K562 (cell line): ENCODE data around the gene PSORS1C1. TPM values are rescaled to one million over a fixed set of nuclear protein-coding genes. Genes with fewer than 3 reads are reported as not detected.

ENCODE experiments used
- CBX1 ChIP-seq: sonication (generic); IDR thresholded peaks from 2 replicates; pipeline ENCODE4 v1.6.1; 2016; ENCODE audit warnings: antibody characterized with exemption, low read depth, mild to moderate bottlenecking
- CCAR2 ChIP-seq: fragments of 200-400 bp; formaldehyde crosslinking; IDR thresholded peaks from 2 replicates; pipeline ENCODE4 v1.6.1; 2017; ENCODE audit warnings: mild to moderate bottlenecking, low read depth, low read length
- DDX20 ChIP-seq: fragments of 450-650 bp; IDR thresholded peaks from 2 replicates; pipeline ENCODE4 v1.6.1; 2016; ENCODE audit warnings: missing genetic modification characterization, low read depth, mild to moderate bottlenecking, missing compliant biosample characterization, moderate library complexity
- HCFC1 ChIP-seq: IDR thresholded peaks from 2 replicates; pipeline ENCODE4 v1.6.1; 2012; ENCODE audit warnings: low read depth, low read length, improper control_type of control experiment
- PML ChIP-seq: IDR thresholded peaks from 2 replicates; pipeline ENCODE4 v1.6.1; 2012; ENCODE audit warnings: low read length, inconsistent platforms
- SIN3A ChIP-seq, 2 experiments: fragments of 150-350 bp in 1 of 2; IDR thresholded peaks; 2 replicates each; pipeline ENCODE4 v1.6.1; 2011 to 2016; ENCODE audit warnings: borderline replicate concordance in 2 of 2, low read depth in 2 of 2, low read length in 2 of 2, mild to moderate bottlenecking in 2 of 2, moderate library complexity in 2 of 2; ENCODE audit not compliant: control insufficient read depth in 1 of 2
- SIN3B ChIP-seq: fragments of 450-650 bp; IDR thresholded peaks from 2 replicates; pipeline ENCODE4 v1.6.1; 2017; ENCODE audit warnings: low read depth, mild to moderate bottlenecking, moderate library complexity
- SRSF1 ChIP-seq: fragments of 200-400 bp; formaldehyde crosslinking; IDR thresholded peaks from 2 replicates; pipeline ENCODE4 v1.6.1; 2017; ENCODE audit warnings: mild to moderate bottlenecking, low read depth, low read length, moderate library complexity
- TAF15 ChIP-seq: fragments of 200-400 bp; formaldehyde crosslinking; IDR thresholded peaks from 2 replicates; pipeline ENCODE4 v1.6.1; 2017; ENCODE audit warnings: mild to moderate bottlenecking, low read depth, low read length, moderate library complexity
- ZBTB40 ChIP-seq, 2 experiments: fragments of 450-650 bp in 1 of 2; sonication (generic) in 1 of 2; formaldehyde crosslinking in 1 of 2; IDR thresholded peaks; 2 replicates each; pipeline versions ENCODE4 v1.7.1 to v1.9.0; 2016 to 2022; ENCODE audit warnings: inconsistent platforms in 1 of 2, mild to moderate bottlenecking in 1 of 2, missing genetic modification reagents in 1 of 2
- ZNF324 ChIP-seq: fragments of 250-450 bp; sonication (Bioruptor Pico); IDR thresholded peaks from 2 replicates; pipeline ENCODE4 v1.4.0; 2020; ENCODE audit warnings: mild to moderate bottlenecking
- polyA plus RNA-seq, 8 experiments: library from polyadenylated mRNA; depleted of rRNA in 4 of 8; stranded (reverse) in 5 of 8; unstranded in 3 of 8; fragments of >200 nt; fragmentation: Nextera tagmentation in 2 of 8; fragmentation: Illumina TruSeq in 1 of 8; extraction: Ambion mirVana in 2 of 8; extraction: Trizol in 1 of 8; gene quantifications; 2 replicates each; pipeline versions ENCODE4 v1.2.1 to v1.2.3, GENCODE V29; 2011 to 2014; ENCODE audit warnings: inconsistent platforms in 1 of 8, missing spikeins in 1 of 8
- total RNA-seq, 7 experiments: library from RNA; depleted of rRNA in 6 of 7; stranded (reverse); fragments of >200 nt in 6 of 7; fragmentation: Illumina TruSeq in 2 of 7; extraction: Trizol in 2 of 7; gene quantifications; 2 replicates each; pipeline versions ENCODE4 v1.2.1 to v1.2.3, GENCODE V29; 2011 to 2021; ENCODE audit warnings: low replicate concordance in 1 of 7
- TF ChIP-seq, protein P1 (sequence below): fragments of 450-650 bp; IDR thresholded peaks from 2 replicates; pipeline ENCODE4 v1.7.1; 2018; ENCODE audit warnings: mild to moderate bottlenecking, low read depth; ENCODE audit not compliant: partially characterized antibody
- TF ChIP-seq, protein P2 (sequence below): fragments of 150-350 bp; conservative IDR thresholded peaks from 2 replicates; pipeline ENCODE4 v1.6.1; 2014; ENCODE audit warnings: low read length

PSORS1C1 gene
- total and polyA plus RNA-seq, 9 of the 15 experiments (the other 6 are each of a cell fraction or from before 2014, with no cell fraction given), result 0.11 TPM; not detected in 8

DNA sequence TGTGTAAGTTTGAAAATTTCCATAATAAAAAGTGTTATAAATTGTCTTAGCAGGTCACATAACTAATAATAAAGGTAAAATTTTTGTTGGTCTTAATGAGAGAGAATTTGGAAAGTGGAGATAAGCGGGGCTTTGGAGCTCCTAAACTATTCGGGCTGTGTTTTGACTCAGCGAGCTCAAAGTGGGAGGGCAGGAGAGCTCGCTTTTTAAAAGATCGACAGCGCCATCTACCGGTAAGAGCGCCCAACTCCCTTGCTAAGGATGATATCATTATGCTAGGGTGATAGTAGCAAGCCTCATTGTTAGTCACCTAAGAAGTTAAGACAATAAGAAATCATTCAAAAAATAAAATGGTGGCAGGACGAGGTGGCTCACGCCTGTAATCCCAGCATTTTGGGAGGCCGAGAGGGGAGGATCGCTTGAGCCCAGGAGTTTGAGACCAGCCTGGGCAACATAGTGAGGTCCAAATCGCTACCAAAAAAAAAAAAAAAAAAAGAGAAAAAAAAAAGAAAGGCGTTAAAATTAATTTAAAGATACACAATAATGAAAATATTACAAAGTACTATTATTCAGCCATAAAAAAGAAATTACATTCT lies 27.0 kb upstream of the PSORS1C1 start (continued):
- no peak for TF ChIP-seq DDX20 (tag)
- TF ChIP-seq, protein P1, sequence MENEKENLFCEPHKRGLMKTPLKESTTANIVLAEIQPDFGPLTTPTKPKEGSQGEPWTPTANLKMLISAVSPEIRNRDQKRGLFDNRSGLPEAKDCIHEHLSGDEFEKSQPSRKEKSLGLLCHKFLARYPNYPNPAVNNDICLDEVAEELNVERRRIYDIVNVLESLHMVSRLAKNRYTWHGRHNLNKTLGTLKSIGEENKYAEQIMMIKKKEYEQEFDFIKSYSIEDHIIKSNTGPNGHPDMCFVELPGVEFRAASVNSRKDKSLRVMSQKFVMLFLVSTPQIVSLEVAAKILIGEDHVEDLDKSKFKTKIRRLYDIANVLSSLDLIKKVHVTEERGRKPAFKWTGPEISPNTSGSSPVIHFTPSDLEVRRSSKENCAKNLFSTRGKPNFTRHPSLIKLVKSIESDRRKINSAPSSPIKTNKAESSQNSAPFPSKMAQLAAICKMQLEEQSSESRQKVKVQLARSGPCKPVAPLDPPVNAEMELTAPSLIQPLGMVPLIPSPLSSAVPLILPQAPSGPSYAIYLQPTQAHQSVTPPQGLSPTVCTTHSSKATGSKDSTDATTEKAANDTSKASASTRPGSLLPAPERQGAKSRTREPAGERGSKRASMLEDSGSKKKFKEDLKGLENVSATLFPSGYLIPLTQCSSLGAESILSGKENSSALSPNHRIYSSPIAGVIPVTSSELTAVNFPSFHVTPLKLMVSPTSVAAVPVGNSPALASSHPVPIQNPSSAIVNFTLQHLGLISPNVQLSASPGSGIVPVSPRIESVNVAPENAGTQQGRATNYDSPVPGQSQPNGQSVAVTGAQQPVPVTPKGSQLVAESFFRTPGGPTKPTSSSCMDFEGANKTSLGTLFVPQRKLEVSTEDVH, result no peak
- no peak for TF ChIP-seq SRSF1
- TF ChIP-seq SIN3B, result no peak
- 0 out of 2 replicates have a peak, but pooled peaks have one; percentile 14 for TF ChIP-seq PML
- no peak for TF ChIP-seq CCAR2
- TF ChIP-seq, protein P2, sequence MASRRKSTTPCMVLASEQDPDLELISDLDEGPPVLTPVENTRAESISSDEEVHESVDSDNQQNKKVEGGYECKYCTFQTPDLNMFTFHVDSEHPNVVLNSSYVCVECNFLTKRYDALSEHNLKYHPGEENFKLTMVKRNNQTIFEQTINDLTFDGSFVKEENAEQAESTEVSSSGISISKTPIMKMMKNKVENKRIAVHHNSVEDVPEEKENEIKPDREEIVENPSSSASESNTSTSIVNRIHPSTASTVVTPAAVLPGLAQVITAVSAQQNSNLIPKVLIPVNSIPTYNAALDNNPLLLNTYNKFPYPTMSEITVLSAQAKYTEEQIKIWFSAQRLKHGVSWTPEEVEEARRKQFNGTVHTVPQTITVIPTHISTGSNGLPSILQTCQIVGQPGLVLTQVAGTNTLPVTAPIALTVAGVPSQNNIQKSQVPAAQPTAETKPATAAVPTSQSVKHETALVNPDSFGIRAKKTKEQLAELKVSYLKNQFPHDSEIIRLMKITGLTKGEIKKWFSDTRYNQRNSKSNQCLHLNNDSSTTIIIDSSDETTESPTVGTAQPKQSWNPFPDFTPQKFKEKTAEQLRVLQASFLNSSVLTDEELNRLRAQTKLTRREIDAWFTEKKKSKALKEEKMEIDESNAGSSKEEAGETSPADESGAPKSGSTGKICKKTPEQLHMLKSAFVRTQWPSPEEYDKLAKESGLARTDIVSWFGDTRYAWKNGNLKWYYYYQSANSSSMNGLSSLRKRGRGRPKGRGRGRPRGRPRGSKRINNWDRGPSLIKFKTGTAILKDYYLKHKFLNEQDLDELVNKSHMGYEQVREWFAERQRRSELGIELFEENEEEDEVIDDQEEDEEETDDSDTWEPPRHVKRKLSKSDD, result no peak
- TF ChIP-seq HCFC1, result no peak
- no peak for TF ChIP-seq ZNF324
- TF ChIP-seq SIN3A (IDR thresholded peaks at IDR 0.05; ENCODE audit: borderline replicate concordance in 2 of 2, control insufficient read depth in 1 of 2, low read depth in 2 of 2, low read length in 2 of 2), result no peak
- TF ChIP-seq TAF15, result no peak
- TF ChIP-seq CBX1, result no peak
- TF ChIP-seq ZBTB40 (IDR thresholded peaks at IDR 0.05), result no peak
- TF ChIP-seq ZBTB40 (CRISPR knock-in tag; IDR thresholded peaks at IDR 0.05), result no peak
